H9 (cell line): ENCODE data around the gene RLN3. TPM values are rescaled to one million over a fixed set of nuclear protein-coding genes. Genes with fewer than 3 reads are reported as not detected.

Experiments used
- DNase-seq: peaks from one replicate; pipeline ENCODE4 v3.0.0-alpha.2; 2017
- H2AFZ ChIP-seq: one replicate; pipeline ENCODE4 v1.6.1; 2013; ENCODE audit warnings: mild to moderate bottlenecking, low read length, control low read depth, moderate library complexity
- H2AK5ac ChIP-seq: 2 replicates; pipeline ENCODE4 v1.6.1; 2013; ENCODE audit warnings: low read length, control low read depth, mixed read lengths; ENCODE audit not compliant: insufficient read length
- H2BK120ac ChIP-seq: one replicate; pipeline ENCODE4 v1.6.1; 2013; ENCODE audit warnings: low read depth, mild to moderate bottlenecking, low read length, control low read depth, inconsistent platforms; ENCODE audit not compliant: poor library complexity, severe bottlenecking
- H2BK12ac ChIP-seq: 2 replicates; pipeline ENCODE4 v1.6.1; 2013; ENCODE audit warnings: low read length, control low read depth, mixed read lengths, low read depth; ENCODE audit not compliant: insufficient read length
- H2BK15ac ChIP-seq: 2 replicates; pipeline ENCODE4 v1.6.1; 2013; ENCODE audit warnings: low read depth, low read length, control low read depth
- H2BK20ac ChIP-seq: one replicate; pipeline ENCODE4 v1.6.1; 2013; ENCODE audit warnings: low read depth, mild to moderate bottlenecking, low read length, control low read depth, inconsistent platforms; ENCODE audit not compliant: poor library complexity, severe bottlenecking
- H2BK5ac ChIP-seq: 2 replicates; pipeline ENCODE4 v1.6.1; 2013; ENCODE audit warnings: low read length, control low read depth, mixed read lengths; ENCODE audit not compliant: insufficient read length
- H3K14ac ChIP-seq: 2 replicates; pipeline ENCODE4 v1.6.1; 2013; ENCODE audit warnings: low read length, control low read depth; ENCODE audit not compliant: insufficient read depth
- H3K18ac ChIP-seq: 2 replicates; pipeline ENCODE4 v1.6.1; 2013; ENCODE audit warnings: low read depth, mild to moderate bottlenecking, mixed read lengths, low read length, control low read depth; ENCODE audit not compliant: insufficient read length
- H3K23ac ChIP-seq: 2 replicates; pipeline ENCODE4 v1.6.1; 2013; ENCODE audit warnings: low read length, control low read depth, mixed read lengths, low read depth; ENCODE audit not compliant: insufficient read length
- H3K23me2 ChIP-seq: 2 replicates; pipeline ENCODE4 v1.6.1; 2013; ENCODE audit warnings: low read depth, mild to moderate bottlenecking, mixed read lengths, low read length, control low read depth; ENCODE audit not compliant: insufficient read length, poor library complexity, severe bottlenecking
- H3K27ac ChIP-seq: 2 replicates; pipeline ENCODE4 v1.5.1; 2013; ENCODE audit warnings: low read length, control low read depth, mixed read lengths, low read depth; ENCODE audit not compliant: insufficient read length
- H3K27me3 ChIP-seq: 2 replicates; pipeline ENCODE4 v1.6.1; 2013; ENCODE audit warnings: low read length, control low read depth, inconsistent platforms; ENCODE audit not compliant: insufficient read depth
- H3K4ac ChIP-seq: 2 replicates; pipeline ENCODE4 v1.6.1; 2013; ENCODE audit warnings: low read depth, mild to moderate bottlenecking, control low read depth, inconsistent platforms, low read length, moderate library complexity
- H3K4me1 ChIP-seq: 2 replicates; pipeline ENCODE4 v1.6.1; 2013; ENCODE audit warnings: low read length, control low read depth, inconsistent platforms; ENCODE audit not compliant: insufficient read depth
- H3K4me2 ChIP-seq: 2 replicates; pipeline ENCODE4 v1.6.1; 2013; ENCODE audit warnings: low read length, control low read depth, mixed read lengths; ENCODE audit not compliant: insufficient read length, insufficient read depth
- H3K56ac ChIP-seq: 2 replicates; pipeline ENCODE4 v1.6.1; 2013; ENCODE audit warnings: low read depth, mild to moderate bottlenecking, mixed read lengths, low read length, control low read depth; ENCODE audit not compliant: insufficient read length
- H3K79me1 ChIP-seq: 2 replicates; pipeline ENCODE4 v1.6.1; 2013; ENCODE audit warnings: low read depth, mild to moderate bottlenecking, moderate library complexity, low read length, control low read depth, inconsistent platforms; ENCODE audit not compliant: insufficient read depth, poor library complexity, severe bottlenecking
- H3K79me2 ChIP-seq: 2 replicates; pipeline ENCODE4 v1.6.1; 2013; ENCODE audit warnings: low read length, control low read depth, inconsistent platforms; ENCODE audit not compliant: insufficient read depth
- H3K9ac ChIP-seq: 2 replicates; pipeline ENCODE4 v1.6.1; 2013; ENCODE audit warnings: low read length, control low read depth, mixed read lengths; ENCODE audit not compliant: insufficient read length; ENCODE audit errors: extremely low read depth
- H3K9me3 ChIP-seq: one replicate; pipeline ENCODE4 v1.6.1; 2013; ENCODE audit warnings: low read depth, low read length, inconsistent platforms; ENCODE audit not compliant: control insufficient read depth
- H3T11ph ChIP-seq: one replicate; pipeline ENCODE4 v1.6.1; 2013; ENCODE audit warnings: mild to moderate bottlenecking, low read length, control low read depth, inconsistent platforms
- H4K20me1 ChIP-seq: one replicate; pipeline ENCODE4 v1.6.1; 2013; ENCODE audit not compliant: control insufficient read depth, insufficient read length, insufficient read depth
- H4K5ac ChIP-seq: 2 replicates; pipeline ENCODE4 v1.6.1; 2013; ENCODE audit warnings: low read depth, mild to moderate bottlenecking, mixed read lengths, low read length, control low read depth; ENCODE audit not compliant: insufficient read length
- H4K8ac ChIP-seq: replicated peaks from 2 replicates; pipeline ENCODE4 v1.6.1; 2013; ENCODE audit warnings: low read length, control low read depth, mixed read lengths, low read depth; ENCODE audit not compliant: insufficient read length
- H4K91ac ChIP-seq: 2 replicates; pipeline ENCODE4 v1.6.1; 2013; ENCODE audit warnings: low read depth, mild to moderate bottlenecking, moderate library complexity, mixed read lengths, low read length, control low read depth; ENCODE audit not compliant: insufficient read length
- H3K27ac Mint-ChIP-seq, 3 experiments: 2 replicates in 2 of 3; 3 replicates in 1 of 3; pipeline ENCODE4 v1.8.0; 2020 to 2021; ENCODE audit warnings: mixed read lengths in 3 of 3, mild to moderate bottlenecking in 1 of 3, moderate library complexity in 1 of 3
- H3K27me3 Mint-ChIP-seq: 2 replicates; pipeline ENCODE4 v1.8.0; 2021; ENCODE audit warnings: low read depth, mild to moderate bottlenecking, moderate library complexity, mixed read lengths
- H3K36me3 Mint-ChIP-seq, 3 experiments: 2 replicates in 2 of 3; 3 replicates in 1 of 3; pipeline ENCODE4 v1.8.0; 2020 to 2021; ENCODE audit warnings: low read depth in 3 of 3, mixed read lengths in 3 of 3; ENCODE audit not compliant: insufficient read depth in 1 of 3
- H3K4me1 Mint-ChIP-seq, 2 experiments: 2 replicates each; pipeline ENCODE4 v1.8.0; 2020; ENCODE audit warnings: mixed read lengths in 2 of 2
- H3K4me3 Mint-ChIP-seq, 2 experiments: 2 replicates in 1 of 2; 3 replicates in 1 of 2; pipeline ENCODE4 v1.8.0; 2020 to 2021; ENCODE audit warnings: mild to moderate bottlenecking in 2 of 2, mixed read lengths in 2 of 2, moderate library complexity in 1 of 2
- H3K9me3 Mint-ChIP-seq, 2 experiments: 2 replicates in 1 of 2; 3 replicates in 1 of 2; pipeline ENCODE4 v1.8.0; 2020; ENCODE audit warnings: mild to moderate bottlenecking in 2 of 2, mixed read lengths in 2 of 2, moderate library complexity in 1 of 2
- CTCF ChIP-seq: fragments of 200-600 bp; sonication (generic); conservative IDR thresholded peaks from 3 replicates; pipeline ENCODE4 v1.8.0; 2021; ENCODE audit warnings: antibody characterized with exemption, mild to moderate bottlenecking
- WGBS: extraction: QIAGEN DNeasy Blood & Tissue Kit; methylation state at CpG from one replicate; pipeline ENCODE4 v1.1.7; 2013; ENCODE audit warnings: missing lambda C conversion rate, low lambda C conversion rate, mixed read lengths; ENCODE audit not compliant: insufficient read length; ENCODE audit errors: extremely low coverage; 5-methylcytosine and 5-hydroxymethylcytosine counted together
- total RNA-seq: library from RNA; stranded (reverse); gene quantifications from 2 replicates; pipeline ENCODE4 v1.2.1, GENCODE V29; 2021

RLN3 gene
- total RNA-seq, 1 experiment from 2014 or later = not detected

GRCh38 chr19:14006085-14006765 lies 21.7 kb upstream of the RLN3 start, which contains the start of gene RFX1:
Gene RFX1 (minus strand): TSS chr19:14006320. CDS start chr19:13993843, 12,477 bp downstream.
- Mint-ChIP-seq H3K36me3 (peaks cover 0 to 2% (median 0%) of the 10 kb centered on the region in 3 experiments; a peak in 1 of 7 replicates), H3K27me3 (no peaks in the 10 kb centered on the region; the same call in none of the 2 replicates), H3K4me3 (peak within 1 kb of the TSS; percentile 82 to 93), H3K27ac (peak within 1 kb of the TSS; percentile 99 to 100 (median 100)), H3K4me1 (peaks cover 13 to 14% of the 10 kb centered on the region in 2 experiments; a peak in 3 of 4 replicates), H3K9me3 (peaks cover 0 to 4% of the 10 kb centered on the region in 2 experiments; a peak in 2 of 5 replicates)
- Histone ChIP-seq H3K56ac (no peak within 1 kb of the TSS), H2BK20ac (no peak within 1 kb of the TSS), H3K4me2 (peak within 1 kb of the TSS; percentile 57), H3K4me1 (no peaks in the 10 kb centered on the region), H3K79me2 (no peaks in the 10 kb centered on the region), H2BK12ac (peak within 1 kb of the TSS; percentile 53), H3K79me1 (no peaks in the 10 kb centered on the region), H3T11ph (no peak within 1 kb of the TSS), H4K91ac (no peak within 1 kb of the TSS), H4K8ac (no peak within 1 kb of the TSS), H3K4ac (no peak within 1 kb of the TSS; the same call in 1 of the 2 replicates), H2BK120ac (peak within 1 kb of the TSS; percentile 97), H2BK5ac (no peak within 1 kb of the TSS), H4K5ac (no peak within 1 kb of the TSS), H2AFZ (no peak within 1 kb of the TSS), H2AK5ac (no peak within 1 kb of the TSS), H3K23ac (no peak within 1 kb of the TSS), H4K20me1 (no peaks in the 10 kb centered on the region), H3K27me3 (no peaks in the 10 kb centered on the region), H3K14ac (peak within 1 kb of the TSS; percentile 91), H3K23me2 (no peaks in the 10 kb centered on the region), H3K9me3 (no peaks in the 10 kb centered on the region), H2BK15ac (no peak within 1 kb of the TSS), H3K18ac (peak within 1 kb of the TSS; percentile 94), H3K27ac (peak within 1 kb of the TSS; percentile 66), H3K9ac (peak within 1 kb of the TSS; percentile 66)
- DNase-seq = peak; percentile 99
- WGBS = no CpG with 5 or more reads among the region's 58 CpGs
- no peak for TF ChIP-seq CTCF
